Measurements from ENCODE around the gene MOK. TPM values are rescaled to one million over a fixed set of nuclear protein-coding genes. Genes with fewer than 3 reads are reported as not detected.

MOK gene
- total RNA-seq, 1 donor from 2014 or later = 14.5 TPM

DNA sequence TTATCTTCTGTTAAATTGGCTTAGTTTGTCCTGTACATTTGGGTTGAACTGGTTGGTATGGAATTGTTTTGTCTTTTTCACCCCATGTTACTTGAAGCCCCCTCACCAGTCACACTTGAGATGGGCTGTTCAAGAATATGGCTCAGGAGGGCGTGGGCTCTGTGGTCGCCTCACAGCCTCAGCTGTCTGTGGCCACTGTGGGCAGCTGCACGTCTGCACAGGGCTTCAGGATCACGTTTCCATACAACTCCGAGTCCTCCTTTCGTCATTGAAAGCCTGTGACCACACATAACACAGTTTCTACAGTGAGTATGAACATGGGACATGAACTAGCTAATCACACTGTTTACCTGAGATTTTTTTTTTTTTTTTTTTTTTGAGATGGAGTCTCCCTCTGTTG, 81.3 kb downstream of the MOK start:
- no peak for DNase-seq

- no peak for DNase-seq
Measured at GRCh38 chr14:102222751-102223150, 82.2 kb downstream of the MOK start.

- DNase-seq = no peak
Measured at GRCh38 chr14:102222009-102222575, 82.9 kb downstream of the MOK start.

- DNase-seq = no peak
Measured at GRCh38 chr14:102221026-102221425, 83.9 kb downstream of the MOK start.

DNA sequence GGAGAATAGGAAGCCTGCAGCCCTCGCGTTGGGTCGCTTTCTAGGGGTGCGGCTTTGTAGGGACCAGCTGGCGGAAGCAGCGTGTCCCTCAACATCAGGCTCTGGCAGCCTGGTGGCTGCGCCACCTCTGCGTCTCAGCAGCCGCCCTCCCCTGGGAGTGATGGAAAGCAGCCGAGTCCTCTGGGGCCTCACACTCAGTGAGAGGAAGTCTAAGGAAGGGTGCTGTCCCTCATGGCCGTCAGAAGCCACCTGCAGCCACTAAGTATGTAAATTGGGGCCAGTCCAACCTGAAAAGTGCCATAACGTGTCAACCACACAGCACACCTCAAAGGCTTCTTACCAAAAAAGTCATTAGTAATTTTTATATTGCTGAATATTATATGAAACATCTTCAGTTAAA, 84.9 kb downstream of the MOK start:
- DNase-seq = no peak

- DNase-seq = no peak
Measured at GRCh38 chr14:102219316-102219715, 85.6 kb downstream of the MOK start.

DNA sequence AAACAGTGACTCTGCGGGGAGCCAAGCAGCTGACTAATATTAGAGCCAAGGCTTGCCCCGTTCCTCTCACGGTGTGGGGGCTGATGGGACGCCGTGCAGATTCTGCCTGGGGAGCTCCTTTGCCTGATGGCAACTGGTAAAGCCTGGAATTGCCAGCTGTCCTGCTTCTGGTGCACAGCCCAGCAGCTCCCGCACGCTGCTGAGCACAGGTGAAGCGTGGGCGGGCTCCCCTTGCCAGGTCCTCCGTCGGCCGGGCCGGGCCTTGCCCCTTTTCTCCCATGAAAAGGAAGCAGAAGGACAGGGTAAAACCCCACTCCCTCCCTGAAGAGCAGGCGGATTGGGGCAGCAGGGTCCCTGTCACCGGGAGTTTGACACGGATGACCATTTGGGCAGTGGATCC, 86.3 kb downstream of the MOK start:
- DNase-seq = no peak

- DNase-seq = no peak
Measured at GRCh38 chr14:102217987-102218421, 87.0 kb downstream of the MOK start.

- DNase-seq = no peak
Measured at GRCh38 chr14:102217399-102217798, 87.6 kb downstream of the MOK start.

GRCh38 chr14:102215576-102216250, 89.3 kb downstream of the MOK start:
- DNase-seq = no peak

- no peak for DNase-seq
Measured at GRCh38 chr14:102215071-102215470, 89.9 kb downstream of the MOK start.

DNA sequence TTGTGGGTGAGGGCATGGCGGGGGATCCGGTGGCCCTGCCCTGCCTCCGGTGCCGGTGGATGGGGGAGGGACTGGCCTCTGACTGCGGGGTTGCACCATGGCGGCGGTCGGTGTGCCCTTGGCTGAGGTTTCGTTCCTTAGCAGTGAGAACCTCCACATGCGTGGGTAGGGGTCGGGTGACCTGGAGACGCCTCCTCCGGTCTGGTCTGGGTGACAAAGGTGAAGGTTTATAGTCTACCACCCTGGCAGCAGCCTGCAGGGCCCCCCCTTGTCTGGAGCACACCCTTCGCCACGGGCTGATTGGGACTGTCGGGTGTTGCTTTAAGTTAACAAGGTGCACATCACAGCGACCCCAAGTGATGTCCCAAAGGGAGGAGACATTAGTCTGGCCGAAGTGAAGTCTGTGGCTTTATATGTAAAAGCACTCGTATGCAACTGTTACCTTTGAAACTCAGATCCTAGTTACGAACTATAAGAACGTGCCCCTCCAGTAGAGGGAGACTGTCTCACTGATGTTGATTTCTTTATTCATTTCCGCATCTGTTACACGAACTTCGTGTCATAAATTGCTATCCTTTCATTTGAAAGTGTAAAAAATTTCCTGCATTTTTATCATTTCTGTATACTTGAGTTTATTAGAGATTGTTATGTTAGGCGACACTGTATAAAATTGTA, 90.8 kb downstream of the MOK start:
- DNase-seq = no peak

- DNase-seq = no peak
Measured at GRCh38 chr14:102213470-102213869, 91.5 kb downstream of the MOK start.

- DNase-seq = no peak
Measured at GRCh38 chr14:102212845-102213244, 92.1 kb downstream of the MOK start.

DNA sequence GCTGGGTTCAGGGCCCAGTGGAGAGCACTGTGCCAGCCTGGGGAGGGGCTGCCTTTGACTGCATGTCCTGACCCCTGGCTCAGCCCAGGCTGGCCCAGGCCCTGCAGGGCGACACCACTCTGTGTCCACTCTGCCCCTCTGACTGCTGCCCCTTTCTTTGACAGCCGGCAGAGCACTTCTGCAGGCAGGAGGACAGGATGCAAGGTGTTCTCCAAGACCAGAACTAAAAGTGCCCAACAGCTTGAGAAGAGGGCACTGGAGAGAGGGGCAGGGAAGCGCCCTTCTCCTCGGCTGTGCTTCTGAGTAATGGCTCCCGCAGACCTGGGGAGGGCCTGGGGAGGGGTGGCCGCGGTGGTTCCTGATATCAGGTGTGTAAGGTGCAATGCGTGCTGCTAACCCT, 92.6 kb downstream of the MOK start:
- DNase-seq = no peak

DNA sequence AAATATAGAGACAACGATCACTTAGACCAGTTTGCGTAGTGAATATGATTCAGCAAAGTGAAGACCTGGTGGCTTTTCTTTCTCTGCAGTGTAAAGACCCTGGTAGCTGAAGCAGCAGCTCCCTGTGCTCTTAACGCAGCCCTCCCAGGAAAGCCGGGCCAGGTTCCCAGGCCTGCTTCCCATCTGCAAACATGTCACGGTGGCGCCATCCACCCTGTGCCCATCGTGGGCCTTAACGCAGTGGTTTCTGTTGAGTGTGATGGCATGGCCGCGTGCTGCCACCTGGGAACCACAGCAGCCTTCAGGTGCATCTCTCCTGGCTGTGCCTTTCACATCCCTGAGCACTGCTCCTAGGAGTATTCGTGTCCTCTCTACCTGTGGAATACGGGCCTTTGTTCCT, 93.7 kb downstream of the MOK start:
- no peak for DNase-seq

DNA sequence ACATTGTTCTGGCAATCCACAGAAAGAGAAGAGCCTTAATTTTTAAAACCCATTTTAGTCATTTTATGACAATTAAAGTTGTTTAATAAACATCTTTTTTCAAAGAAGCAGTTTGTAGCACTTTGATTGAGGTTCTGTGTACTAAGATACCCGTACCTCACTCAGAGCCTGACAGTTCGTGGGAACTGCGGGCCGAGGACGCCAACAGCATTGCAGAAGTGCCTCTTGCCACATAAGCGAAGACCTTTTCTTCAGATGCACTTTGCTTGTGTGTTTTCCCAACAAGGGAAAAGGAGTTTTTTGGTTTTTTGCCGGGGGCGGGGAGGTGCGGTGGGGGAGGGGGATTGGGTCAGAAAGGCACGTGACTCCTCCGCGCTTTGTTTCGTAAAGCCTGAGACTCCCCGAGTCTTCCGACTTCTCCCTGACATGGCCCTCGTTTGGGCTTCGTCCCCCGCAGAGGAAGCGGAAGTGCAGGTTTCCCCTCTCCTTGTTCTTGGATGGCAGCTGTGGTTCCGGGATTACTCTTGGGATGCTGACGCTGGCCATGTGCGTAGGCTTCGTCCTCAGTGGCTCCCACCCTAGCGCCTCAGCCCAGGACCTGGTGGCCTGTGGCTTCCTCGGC, 94.4 kb downstream of the MOK start:
- no peak for DNase-seq

- DNase-seq = no peak
Measured at GRCh38 chr14:102209224-102209966, 95.6 kb downstream of the MOK start.

DNA sequence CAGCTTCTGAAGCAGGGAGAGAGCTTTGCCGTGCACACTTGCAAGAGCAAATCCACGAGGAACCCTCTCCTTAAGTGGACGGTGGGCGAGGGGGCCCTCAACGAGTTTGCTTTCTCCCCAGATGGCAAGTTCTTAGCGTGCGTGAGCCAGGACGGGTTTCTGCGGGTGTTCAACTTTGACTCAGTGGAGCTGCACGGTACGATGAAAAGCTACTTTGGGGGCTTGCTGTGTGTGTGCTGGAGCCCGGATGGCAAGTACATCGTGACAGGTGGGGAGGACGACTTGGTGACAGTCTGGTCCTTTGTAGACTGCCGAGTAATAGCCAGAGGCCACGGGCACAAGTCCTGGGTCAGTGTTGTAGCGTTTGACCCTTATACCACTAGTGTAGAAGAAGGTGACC, 96.2 kb downstream of the MOK start:
- DNase-seq = no peak

- DNase-seq = no peak
Measured at GRCh38 chr14:102207831-102208365, 97.1 kb downstream of the MOK start.

GRCh38 chr14:102206918-102207317, 98.0 kb downstream of the MOK start:
- DNase-seq = no peak

- no peak for DNase-seq
Measured at GRCh38 chr14:102205560-102205959, 99.4 kb downstream of the MOK start.

All from skin of body (tissue), 2 donors.